Measurements from ENCODE around the gene THBS4.

DNA sequence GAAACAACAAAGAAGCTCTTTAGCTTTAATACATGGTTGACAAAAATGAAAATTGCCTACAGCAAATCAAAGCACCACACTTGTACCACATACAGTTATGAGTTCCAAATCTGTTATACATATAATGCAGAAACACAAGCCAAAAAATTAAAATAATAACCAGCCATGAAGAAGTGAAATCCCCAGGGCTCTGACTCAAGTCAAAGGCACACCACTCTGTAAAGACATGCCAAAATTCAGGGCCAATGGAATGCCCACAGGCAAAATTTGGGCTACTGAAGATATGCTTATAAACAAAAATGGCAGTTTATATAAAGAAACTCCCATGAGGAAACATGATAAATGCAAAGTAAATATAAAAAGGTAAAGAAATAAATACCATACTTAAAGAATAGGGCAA is 29.0 kb downstream of the THBS4 start:
- TF ChIP-seq YY1 (IDR thresholded peaks at IDR 0.05; ENCODE audit: insufficient read depth, insufficient read length) (no peak), SUZ12 (IDR thresholded peaks at IDR 0.05; ENCODE audit: extremely low read depth, insufficient read depth, insufficient read length) (no peak)

All from NT2/D1 (cell line).